HCT116 (cell line): ENCODE results near the gene ADM2. TPM values are rescaled to one million over a fixed set of nuclear protein-coding genes. Genes with fewer than 3 reads are reported as not detected.

Experiments used
- ATAC-seq: fragments of 200-7000 bp; cut with Tn5 transposase; 2 replicates; pipeline ENCODE4 v1.9.1; 2020; ENCODE audit warnings: mild to moderate bottlenecking, moderate library complexity
- BruUV-seq: library from RNA; stranded (reverse); fragments of 400-500 nt; replicated peaks from 2 replicates; lab custom pipeline; 2021; lab: Mats Ljungman, UMichigan
- CTCF ChIA-PET: fragments of 300-600 bp; sonication (Branson Sonifier 250); formaldehyde crosslinking; loops from one replicate; lab custom pipeline; 2021; ENCODE audit warnings: antibody characterized with exemption; lab: Charles Lee
- POLR2A ChIA-PET: fragments of 300-600, 350-600 bp; sonication (Branson Sonifier 250); formaldehyde crosslinking; loops from one replicate; lab custom pipeline; 2021; ENCODE audit warnings: antibody characterized with exemption; lab: Charles Lee
- RAD21 ChIA-PET, 2 experiments: fragments of 300-600 bp; sonication (Branson Sonifier 250); formaldehyde crosslinking; loops; one replicate each; lab custom pipeline; 2023; ENCODE audit warnings: low total read pairs in 2 of 2; ENCODE audit not compliant: uncharacterized antibody in 2 of 2, unreplicated experiment in 2 of 2, low non-redundant PET in 1 of 2; lab: Charles Lee
- DNase-seq: peaks from one replicate; pipeline ENCODE4 v3.0.0-alpha.2; 2010; ENCODE audit warnings: low read depth, low spot score
- H2AFZ ChIP-seq: fragments of 200-600 bp; shearing (Covaris generic), sonication (generic); 2 replicates; pipeline ENCODE4 v1.6.1; 2017; ENCODE audit warnings: low read depth, mixed run types, mixed read lengths, antibody characterized with exemption, low read length; ENCODE audit not compliant: poor library complexity, severe bottlenecking
- H3K27ac ChIP-seq: 2 replicates; pipeline ENCODE4 v1.5.1; 2012; ENCODE audit warnings: low read depth, low read length
- H3K27me3 ChIP-seq: fragments of 200-600 bp; sonication (generic); 2 replicates; pipeline ENCODE4 v1.6.1; 2016; ENCODE audit warnings: mixed run types, low read length, mixed read lengths; ENCODE audit not compliant: insufficient read depth
- H3K36me3 ChIP-seq, 2 experiments: fragments of 200-500 bp in 1 of 2; fragments of 200-600 bp in 1 of 2; sonication (Bioruptor generic) in 1 of 2; sonication (generic) in 1 of 2; 2 replicates each; pipeline versions ENCODE4 v1.5.1 to v1.6.1; 2014 to 2016; ENCODE audit warnings: low read length in 2 of 2, inconsistent platforms in 1 of 2, mixed read lengths in 1 of 2, mixed run types in 1 of 2; ENCODE audit not compliant: insufficient read depth in 2 of 2, control insufficient read depth in 1 of 2
- H3K4me1 ChIP-seq, 2 experiments: fragments of 200-600 bp in 1 of 2; sonication (generic) in 1 of 2; 2 replicates each; pipeline versions ENCODE4 v1.5.1 to v1.6.1; 2012 to 2017; ENCODE audit warnings: low read length in 2 of 2, inconsistent platforms in 1 of 2, mild to moderate bottlenecking in 1 of 2, mixed read lengths in 1 of 2, mixed run types in 1 of 2, moderate library complexity in 1 of 2; ENCODE audit not compliant: insufficient read depth in 2 of 2, control insufficient read depth in 1 of 2
- H3K4me2 ChIP-seq: fragments of 200-600 bp; sonication (generic); 2 replicates; pipeline ENCODE4 v1.6.1; 2017; ENCODE audit warnings: mixed run types, low read length, mixed read lengths
- H3K4me3 ChIP-seq, 2 experiments: fragments of 200-600 bp in 1 of 2; sonication (generic) in 1 of 2; replicated peaks in 1 of 2; 2 replicates each; pipeline ENCODE4 v1.5.1; 2011 to 2016; ENCODE audit warnings: low read length in 2 of 2, control low read depth in 1 of 2, low read depth in 1 of 2, mild to moderate bottlenecking in 1 of 2, mixed read lengths in 1 of 2, mixed run types in 1 of 2
- H3K79me2 ChIP-seq: fragments of 200-600 bp; sonication (generic); 2 replicates; pipeline ENCODE4 v1.6.1; 2017; ENCODE audit warnings: mild to moderate bottlenecking, mixed run types, low read length, moderate library complexity, mixed read lengths; ENCODE audit not compliant: insufficient read depth
- H3K9ac ChIP-seq: fragments of 200-600 bp; sonication (generic); 2 replicates; pipeline ENCODE4 v1.6.1; 2016; ENCODE audit warnings: low read length, mixed read lengths
- H3K9me2 ChIP-seq: fragments of 200-600 bp; sonication (generic), shearing (Covaris generic); 2 replicates; pipeline ENCODE4 v1.6.1; 2017; ENCODE audit warnings: mixed run types, mild to moderate bottlenecking, moderate library complexity; ENCODE audit not compliant: insufficient read depth
- H3K9me3 ChIP-seq, 2 experiments: fragments of 200-500 bp in 1 of 2; fragments of 200-600 bp in 1 of 2; sonication (Bioruptor generic) in 1 of 2; sonication (generic) in 1 of 2; 2 replicates each; pipeline ENCODE4 v1.6.1; 2014 to 2017; ENCODE audit warnings: low read length in 2 of 2, mixed read lengths in 2 of 2, inconsistent platforms in 1 of 2, low read depth in 1 of 2, mild to moderate bottlenecking in 1 of 2, mixed run types in 1 of 2, moderate library complexity in 1 of 2; ENCODE audit not compliant: control insufficient read depth in 1 of 2, insufficient read depth in 1 of 2
- H4K20me1 ChIP-seq: fragments of 200-600 bp; sonication (generic), shearing (Covaris generic); 2 replicates; pipeline ENCODE4 v1.6.1; 2017; ENCODE audit warnings: mixed run types, mild to moderate bottlenecking, moderate library complexity; ENCODE audit not compliant: insufficient read depth
- CBX3 ChIP-seq: IDR thresholded peaks from 2 replicates; pipeline ENCODE4 v1.6.1; 2012; ENCODE audit warnings: low read depth
- CEBPB ChIP-seq: IDR thresholded peaks from 2 replicates; pipeline ENCODE4 v1.6.1; 2012; ENCODE audit warnings: low read depth
- ELF1 ChIP-seq: IDR thresholded peaks from 2 replicates; pipeline ENCODE4 v1.6.1; 2012; ENCODE audit warnings: low read depth, borderline replicate concordance
- EZH2phosphoT487 ChIP-seq: fragments of 200-600 bp; IDR thresholded peaks from 2 replicates; pipeline ENCODE4 v1.6.1; 2018; ENCODE audit warnings: antibody characterized with exemption, borderline replicate concordance
- JUND ChIP-seq: IDR thresholded peaks from 2 replicates; pipeline ENCODE4 v1.6.1; 2012
- POLR2AphosphoS5 ChIP-seq: IDR thresholded peaks from 2 replicates; pipeline ENCODE4 v1.6.1; 2011; ENCODE audit warnings: mild to moderate bottlenecking, low read depth, low read length, moderate library complexity
- RAD21 ChIP-seq: IDR thresholded peaks from 2 replicates; pipeline ENCODE4 v1.6.1; 2012; ENCODE audit warnings: low read depth, mild to moderate bottlenecking
- SIN3A ChIP-seq: IDR thresholded peaks from 2 replicates; pipeline ENCODE4 v1.6.1; 2012; ENCODE audit warnings: low read depth
- SP1 ChIP-seq: IDR thresholded peaks from 2 replicates; pipeline ENCODE4 v1.6.1; 2012; ENCODE audit warnings: low read depth
- SRF ChIP-seq: IDR thresholded peaks from 2 replicates; pipeline ENCODE4 v1.6.1; 2012; ENCODE audit warnings: low read depth
- TCF7L2 ChIP-seq: IDR thresholded peaks from 2 replicates; pipeline ENCODE4 v1.7.0; 2011; ENCODE audit warnings: borderline replicate concordance, inconsistent platforms; ENCODE audit not compliant: insufficient read depth, insufficient read length; ENCODE audit errors: extremely low read depth
- YY1 ChIP-seq: IDR thresholded peaks from 2 replicates; pipeline ENCODE4 v1.6.1; 2011; ENCODE audit warnings: low read length, low read depth, moderate library complexity, mild to moderate bottlenecking; ENCODE audit not compliant: insufficient replicate concordance; ENCODE audit errors: extremely low read depth
- ZNF274 ChIP-seq: fragments of 200-500 bp; sonication (Bioruptor generic); IDR thresholded peaks from 2 replicates; pipeline ENCODE4 v1.6.1; 2014; ENCODE audit warnings: mild to moderate bottlenecking, low read depth, low read length, inconsistent platforms
- intact Hi-C: fragments of 100-400 bp; cut with micrococcal nuclease; formaldehyde crosslinking; loops from 2 replicates; pipeline ENCODE4 v1.10.0; 2022
- total RNA-seq: library from RNA; stranded (reverse); gene quantifications from one replicate; pipeline ENCODE4 v1.2.1, GENCODE V29; 2021; ENCODE audit not compliant: unreplicated experiment
- TF ChIP-seq, protein P1 (sequence below): IDR thresholded peaks from 2 replicates; pipeline ENCODE4 v1.6.1; 2012
- TF ChIP-seq, protein P2 (sequence below): IDR thresholded peaks from 2 replicates; pipeline ENCODE4 v1.6.1; 2012

ADM2 gene
- total RNA-seq, 1 experiment from 2014 or later = 12.8 TPM

GRCh38 chr22:50505276-50505775, 24.0 kb downstream of the ADM2 start:
- Histone ChIP-seq H3K27me3 (no peaks in the 10 kb centered on the region), H3K9me2 (no peaks in the 10 kb centered on the region), H3K27ac (peak overlapping the region; percentile 18; the same call in 1 of the 2 replicates), H3K4me2 (no peak overlapping the region), H4K20me1 (no peaks in the 10 kb centered on the region), H3K79me2 (peaks cover 40% of the 10 kb centered on the region), H2AFZ (no peak overlapping the region), H3K9me3 (no peaks in the 10 kb centered on the region), H3K36me3 (peaks cover 0 to 8% of the 10 kb centered on the region in 2 experiments; a peak in 1 of 4 replicates), H3K9ac (no peak overlapping the region), H3K4me1 (peaks cover 10 to 17% of the 10 kb centered on the region in 2 experiments), H3K4me3 (no peak overlapping the region)
- RAD21 ChIA-PET = no interaction called here
- no TSS peak for BruUV-seq
- CTCF ChIA-PET = no interaction called here
- intact Hi-C loops = no loop called here
- POLR2A ChIA-PET = no interaction called here
- DNase-seq (no peak), ATAC-seq (no peak)
- TF ChIP-seq EZH2phosphoT487 (no peak), YY1 (no peak), CBX3 (no peak)
- TF ChIP-seq, protein P1, sequence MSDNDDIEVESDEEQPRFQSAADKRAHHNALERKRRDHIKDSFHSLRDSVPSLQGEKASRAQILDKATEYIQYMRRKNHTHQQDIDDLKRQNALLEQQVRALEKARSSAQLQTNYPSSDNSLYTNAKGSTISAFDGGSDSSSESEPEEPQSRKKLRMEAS = no peak

- peak overlapping the region; percentile 67 to 99 for H3K4me3 ChIP-seq
- ChIA-PET POLR2A (no interaction called here), CTCF (no interaction called here), RAD21 (no interaction called here)
- H4K20me1 ChIP-seq = no peaks in the 10 kb centered on the region
- BruUV-seq = no TSS peak
- peak overlapping the region; percentile 93 for H3K4me2 ChIP-seq
- ATAC-seq (no peak), DNase-seq (no peak)
- TF ChIP-seq SP1 = no peak
- no peak for TF ChIP-seq ELF1
- TF ChIP-seq CEBPB = no peak
- no peak for TF ChIP-seq ZNF274
- TF ChIP-seq RAD21 = no peak
- no peak for TF ChIP-seq TCF7L2
- TF ChIP-seq, protein P2, sequence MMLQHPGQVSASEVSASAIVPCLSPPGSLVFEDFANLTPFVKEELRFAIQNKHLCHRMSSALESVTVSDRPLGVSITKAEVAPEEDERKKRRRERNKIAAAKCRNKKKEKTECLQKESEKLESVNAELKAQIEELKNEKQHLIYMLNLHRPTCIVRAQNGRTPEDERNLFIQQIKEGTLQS = no peak
- TF ChIP-seq JUND = no peak
- no peak for TF ChIP-seq SRF
- no peak for TF ChIP-seq SIN3A
- TF ChIP-seq, protein P1 = no peak
- TF ChIP-seq CBX3 = no peak
- no peak for TF ChIP-seq POLR2AphosphoS5
- H3K9ac ChIP-seq = peak overlapping the region; percentile 94; the same call in 1 of the 2 replicates
- H3K36me3 ChIP-seq = peaks cover 0 to 8% of the 10 kb centered on the region in 2 experiments; a peak in 1 of 4 replicates
- H3K79me2 ChIP-seq = peaks cover 44% of the 10 kb centered on the region
- H3K27ac ChIP-seq = peak overlapping the region; percentile 18; the same call in 1 of the 2 replicates
- H3K4me1 ChIP-seq = peaks cover 10 to 17% of the 10 kb centered on the region in 2 experiments
- intact Hi-C loops = no loop called here
- no peaks in the 10 kb centered on the region for H3K9me2 ChIP-seq
- no peaks in the 10 kb centered on the region for H3K27me3 ChIP-seq
- no peak overlapping the region for H2AFZ ChIP-seq
- H3K9me3 ChIP-seq = no peaks in the 10 kb centered on the region
These were observed 24.6 kb downstream of the ADM2 start for GRCh38 chr22:50505776-50506610.
